OCI-LY1 (cell line): ENCODE measurements around the gene MYOF.

ENCODE experiments used
- H2AFZ ChIP-seq: fragments of 200-600 bp; sonication (generic), shearing (Covaris generic); 2 replicates; pipeline ENCODE4 v1.6.0; 2014; ENCODE audit warnings: antibody characterized with exemption, mild to moderate bottlenecking, low read length
- H3F3A ChIP-seq: fragments of 200-600 bp; sonication (generic), shearing (Covaris generic); 2 replicates; pipeline ENCODE4 v1.6.0; 2014; ENCODE audit warnings: mild to moderate bottlenecking, antibody characterized with exemption, low read length, moderate library complexity; ENCODE audit not compliant: insufficient read depth
- H3K27ac ChIP-seq: fragments of 200-600 bp; sonication (generic); 2 replicates; pipeline ENCODE4 v1.5.1; 2014; ENCODE audit warnings: low read length, mixed run types, mild to moderate bottlenecking, low read depth; ENCODE audit not compliant: poor library complexity, severe bottlenecking
- H3K27me3 ChIP-seq: fragments of 200-600 bp; sonication (generic); 2 replicates; pipeline ENCODE4 v1.6.0; 2014; ENCODE audit warnings: antibody characterized with exemption, mild to moderate bottlenecking, low read length, moderate library complexity; ENCODE audit not compliant: insufficient read depth
- H3K36me3 ChIP-seq: fragments of 200-600 bp; sonication (generic); 2 replicates; pipeline ENCODE4 v1.6.1; 2014; ENCODE audit warnings: mild to moderate bottlenecking, antibody characterized with exemption, low read length, moderate library complexity, mixed read lengths; ENCODE audit not compliant: insufficient read depth
- H3K4me1 ChIP-seq: fragments of 200-600 bp; sonication (generic); 2 replicates; pipeline ENCODE4 v1.5.1; 2014; ENCODE audit warnings: mild to moderate bottlenecking, low read length, moderate library complexity; ENCODE audit not compliant: insufficient read depth, severe bottlenecking
- H3K4me2 ChIP-seq: fragments of 200-600 bp; sonication (generic), shearing (Covaris generic); 2 replicates; pipeline ENCODE4 v1.6.1; 2014; ENCODE audit warnings: low read length
- H3K4me3 ChIP-seq: fragments of 200-600 bp; sonication (generic); 2 replicates; pipeline ENCODE4 v1.5.1; 2014; ENCODE audit warnings: low read length, low read depth, mild to moderate bottlenecking, mixed read lengths; ENCODE audit not compliant: poor library complexity, severe bottlenecking
- H3K79me2 ChIP-seq: fragments of 200-600 bp; shearing (Covaris generic); 2 replicates; pipeline ENCODE4 v1.6.1; 2016; ENCODE audit warnings: mixed run types, low read length, mixed read lengths; ENCODE audit not compliant: insufficient read depth
- H3K9ac ChIP-seq: fragments of 200-600 bp; sonication (generic), shearing (Covaris generic); 2 replicates; pipeline ENCODE4 v1.6.1; 2014; ENCODE audit warnings: mild to moderate bottlenecking, low read length, mixed read lengths
- H3K9me2 ChIP-seq: fragments of 200-600 bp; sonication (generic), shearing (Covaris generic); 2 replicates; pipeline ENCODE4 v1.6.1; 2014; ENCODE audit warnings: low read depth, mild to moderate bottlenecking, low read length, mixed read lengths
- H3K9me3 ChIP-seq: fragments of 200-600 bp; shearing (Covaris generic); 2 replicates; pipeline ENCODE4 v1.6.1; 2014; ENCODE audit warnings: low read length, mixed read lengths
- H4K20me1 ChIP-seq: fragments of 200-600 bp; sonication (generic), shearing (Covaris generic); 2 replicates; pipeline ENCODE4 v1.6.0; 2016; ENCODE audit warnings: mild to moderate bottlenecking, low read length; ENCODE audit not compliant: insufficient read depth
- CTCF ChIP-seq: fragments of 200-600 bp; sonication (generic), shearing (Covaris generic); IDR thresholded peaks from 2 replicates; pipeline ENCODE4 v1.5.1; 2017; ENCODE audit warnings: mild to moderate bottlenecking, antibody characterized with exemption, low read length, moderate library complexity, mixed read lengths
- EZH2 ChIP-seq: fragments of 200-600 bp; sonication (generic), shearing (Covaris generic); IDR thresholded peaks from 2 replicates; pipeline ENCODE4 v1.8.0; 2017; ENCODE audit warnings: borderline replicate concordance, mixed run types, mild to moderate bottlenecking, antibody characterized with exemption, low read length, moderate library complexity, mixed read lengths

MYOF gene

DNA sequence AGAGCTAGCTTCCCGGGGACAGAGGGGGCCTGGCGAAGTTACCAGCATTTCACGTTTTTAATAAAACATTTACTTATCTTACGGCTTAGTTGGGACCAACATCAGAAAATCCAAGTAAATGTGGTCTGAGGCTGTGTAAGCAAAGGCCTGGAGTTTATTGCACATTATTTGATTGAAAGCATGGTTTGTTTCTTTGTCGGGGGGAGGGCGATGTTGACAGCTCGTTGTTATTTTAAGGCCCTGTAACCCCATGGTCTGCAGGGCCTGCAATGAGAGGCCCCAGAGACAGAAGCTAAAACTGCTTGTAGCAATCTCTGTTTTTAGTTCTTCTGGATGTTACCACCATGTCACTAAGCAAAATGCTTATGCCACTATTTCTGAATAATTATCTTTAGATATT, 88.9 kb downstream of the MYOF start:
- TF ChIP-seq EZH2: no peak
- TF ChIP-seq CTCF: no peak
- H3K27me3 ChIP-seq: no peaks in the 10 kb centered on the region
- no peaks in the 10 kb centered on the region for H3K4me1 ChIP-seq
- no peaks in the 10 kb centered on the region for H3K36me3 ChIP-seq
- no peaks in the 10 kb centered on the region for H4K20me1 ChIP-seq
- no peak overlapping the region for H2AFZ ChIP-seq
- no peaks in the 10 kb centered on the region for H3K9me3 ChIP-seq
- no peaks in the 10 kb centered on the region for H3K79me2 ChIP-seq
- no peaks in the 10 kb centered on the region for H3K9me2 ChIP-seq
- H3K27ac ChIP-seq: no peak overlapping the region
- no peak overlapping the region for H3K4me3 ChIP-seq
- no peak overlapping the region for H3K4me2 ChIP-seq
- no peaks in the 10 kb centered on the region for H3F3A ChIP-seq
- no peak overlapping the region for H3K9ac ChIP-seq

DNA sequence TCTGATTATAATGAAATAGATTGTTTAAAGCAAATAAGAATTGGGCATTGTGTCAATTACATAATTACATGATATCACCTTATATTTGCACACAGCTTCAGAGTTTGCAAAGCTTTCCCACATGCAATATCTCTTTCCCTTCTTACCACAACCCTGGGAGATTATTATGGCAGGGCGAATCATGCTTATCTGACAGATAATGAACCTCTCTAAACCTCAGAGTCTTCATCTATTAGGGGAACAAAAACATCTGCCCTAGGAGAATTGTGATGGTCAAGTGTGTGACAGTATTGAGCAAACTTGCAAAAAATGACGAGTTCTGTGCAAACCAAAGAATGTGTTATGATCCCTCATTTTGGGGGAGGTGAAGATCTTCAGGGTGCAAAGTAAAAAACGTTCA, 90.0 kb downstream of the MYOF start:
- no peaks in the 10 kb centered on the region for H3K79me2 ChIP-seq
- no peaks in the 10 kb centered on the region for H3K9me3 ChIP-seq
- H4K20me1 ChIP-seq: no peaks in the 10 kb centered on the region
- H3K36me3 ChIP-seq: no peaks in the 10 kb centered on the region
- H3K4me1 ChIP-seq: no peaks in the 10 kb centered on the region
- H3K27ac ChIP-seq: no peak overlapping the region
- H3K9ac ChIP-seq: no peak overlapping the region
- H3K4me2 ChIP-seq: no peak overlapping the region
- H3K27me3 ChIP-seq: no peaks in the 10 kb centered on the region
- H3F3A ChIP-seq: no peaks in the 10 kb centered on the region
- no peak overlapping the region for H3K4me3 ChIP-seq
- no peak for TF ChIP-seq EZH2
- TF ChIP-seq CTCF: no peak
- no peaks in the 10 kb centered on the region for H3K9me2 ChIP-seq
- no peak overlapping the region for H2AFZ ChIP-seq

GRCh38 chr10:93390306-93391090, 91.6 kb downstream of the MYOF start:
- no peak overlapping the region for H3K27ac ChIP-seq

More at GRCh38 chr10:93390306-93391090, 91.6 kb downstream of the MYOF start:
- Histone ChIP-seq H3K4me1 (no peaks in the 10 kb centered on the region), H3F3A (no peaks in the 10 kb centered on the region), H3K9me2 (no peaks in the 10 kb centered on the region), H3K27me3 (no peaks in the 10 kb centered on the region), H3K4me3 (no peak overlapping the region), H2AFZ (no peak overlapping the region), H4K20me1 (no peaks in the 10 kb centered on the region), H3K9me3 (no peaks in the 10 kb centered on the region), H3K79me2 (no peaks in the 10 kb centered on the region), H3K4me2 (no peak overlapping the region), H3K9ac (no peak overlapping the region), H3K36me3 (no peaks in the 10 kb centered on the region)
- TF ChIP-seq CTCF: no peak
- TF ChIP-seq EZH2: no peak
